ENCODE data around the gene NDE1. TPM values are rescaled to one million over a fixed set of nuclear protein-coding genes. Genes with fewer than 3 reads are reported as not detected.

Gene NDE1, protein sequence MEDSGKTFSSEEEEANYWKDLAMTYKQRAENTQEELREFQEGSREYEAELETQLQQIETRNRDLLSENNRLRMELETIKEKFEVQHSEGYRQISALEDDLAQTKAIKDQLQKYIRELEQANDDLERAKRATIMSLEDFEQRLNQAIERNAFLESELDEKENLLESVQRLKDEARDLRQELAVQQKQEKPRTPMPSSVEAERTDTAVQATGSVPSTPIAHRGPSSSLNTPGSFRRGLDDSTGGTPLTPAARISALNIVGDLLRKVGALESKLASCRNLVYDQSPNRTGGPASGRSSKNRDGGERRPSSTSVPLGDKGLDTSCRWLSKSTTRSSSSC
- 26.8 and 30.6 TPM in 2 replicates for polyA plus RNA-seq (2011; rRNA removed)
- polyA plus RNA-seq (2012; cell fraction: cytosol; rRNA removed) = 23.0 and 23.7 TPM in 2 replicates
- polyA plus RNA-seq (2012; cell fraction: nucleus; rRNA removed) = 15.9 and 20.4 TPM in 2 replicates
- 25.8 to 27.6 TPM (median 26.4 TPM) in 3 replicates for polyA plus RNA-seq (2017; fragmentation: RNase III; extraction: RNeasy Plus Mini Kit Qiagen cat#74134 plus additional on column Dnase treatment)
- 23.2 and 31.4 TPM in 2 replicates for polyA minus RNA-seq (2011; rRNA and poly(A)+ RNA removed)

DNA sequence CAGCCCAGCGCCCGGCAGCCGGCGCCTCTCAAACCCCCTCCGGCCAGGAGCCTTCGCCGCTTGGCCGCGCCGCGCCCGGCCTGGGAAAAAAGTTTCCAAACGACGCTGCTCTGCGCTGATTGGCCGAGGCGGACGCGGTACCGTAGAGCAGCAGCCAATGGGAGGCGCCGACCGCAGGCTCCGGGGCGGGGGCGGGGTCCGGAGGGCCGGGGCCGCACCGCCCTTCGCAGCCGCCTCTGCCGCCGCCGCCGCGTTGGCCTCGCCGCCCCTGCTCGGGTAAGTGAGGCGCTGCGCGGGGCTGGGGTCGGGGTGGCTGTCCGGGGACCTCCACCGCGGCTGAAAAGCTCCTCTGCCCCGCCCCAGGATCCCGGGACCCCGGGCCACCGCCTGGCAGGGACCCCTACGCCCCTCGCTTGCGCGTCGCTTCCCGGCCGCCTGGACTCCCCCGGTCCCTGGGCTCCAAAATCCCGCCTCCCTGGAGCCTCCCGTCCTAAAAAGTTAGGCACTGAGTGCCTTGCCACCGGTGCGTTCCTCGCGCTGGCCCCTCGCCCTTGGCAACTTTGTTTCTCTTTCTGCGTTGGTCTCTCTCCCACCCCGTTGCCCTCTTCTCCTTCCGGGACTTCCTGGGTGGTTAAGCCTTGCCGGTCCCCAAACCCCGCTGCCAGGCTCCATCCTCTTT, at the start of gene NDE1:
Gene NDE1 (plus strand): TSS at position 227 of the 679 bp plus-strand sequence. CDS start 14,534 bp downstream, outside the sequence.
- Histone ChIP-seq H3K4me1 (peaks cover 28% of the 10 kb centered on the region), H3K27ac (peak within 1 kb of the TSS; percentile 81 to 97), H3K4me3 (peak within 1 kb of the TSS; percentile 66), H3K9me3 (no peaks in the 10 kb centered on the region), H3K4me2 (peak within 1 kb of the TSS; percentile 93)
- WGBS (ENCODE audit: missing lambda C conversion rate) = under 1% methylated on average over 34 of the region's 71 CpGs
- TF ChIP-seq MYC (IDR thresholded peaks at IDR 0.05; ENCODE audit: borderline replicate concordance, low read length) = no peak
- no peak for TF ChIP-seq FOXS1 (CRISPR knock-in tag; IDR thresholded peaks at IDR 0.05)
- peak in 1 of 2 experiments; percentile 75; a peak in 2 of 5 replicates for TF ChIP-seq JUN (IDR thresholded peaks at IDR 0.05)
- TF ChIP-seq HOXA7 (CRISPR knock-in tag; IDR thresholded peaks at IDR 0.05) = no peak
- TF ChIP-seq GATA3 (IDR thresholded peaks at IDR 0.05; ENCODE audit: borderline replicate concordance) = no peak
- no peak for TF ChIP-seq TFCP2L1 (CRISPR knock-in tag; IDR thresholded peaks at IDR 0.05)
- TF ChIP-seq POLR2A (IDR thresholded peaks at IDR 0.05; ENCODE audit: low read length) = peak; percentile 32
- TF ChIP-seq PHF8 (IDR thresholded peaks at IDR 0.05; ENCODE audit: borderline replicate concordance, low read depth) = peak; percentile 62; the same call in 1 of the 2 replicates
- TF ChIP-seq, protein P1, sequence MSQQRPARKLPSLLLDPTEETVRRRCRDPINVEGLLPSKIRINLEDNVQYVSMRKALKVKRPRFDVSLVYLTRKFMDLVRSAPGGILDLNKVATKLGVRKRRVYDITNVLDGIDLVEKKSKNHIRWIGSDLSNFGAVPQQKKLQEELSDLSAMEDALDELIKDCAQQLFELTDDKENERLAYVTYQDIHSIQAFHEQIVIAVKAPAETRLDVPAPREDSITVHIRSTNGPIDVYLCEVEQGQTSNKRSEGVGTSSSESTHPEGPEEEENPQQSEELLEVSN (IDR thresholded peaks at IDR 0.05; ENCODE audit: borderline replicate concordance, low read depth) = peak; percentile 92
- TF ChIP-seq RAD21 (conservative IDR thresholded peaks at IDR 0.05 in 1 of 2, IDR thresholded peaks at IDR 0.05 in 1 of 2) = no peak; a peak in 1 of 5 replicates
- TF ChIP-seq, protein P2, sequence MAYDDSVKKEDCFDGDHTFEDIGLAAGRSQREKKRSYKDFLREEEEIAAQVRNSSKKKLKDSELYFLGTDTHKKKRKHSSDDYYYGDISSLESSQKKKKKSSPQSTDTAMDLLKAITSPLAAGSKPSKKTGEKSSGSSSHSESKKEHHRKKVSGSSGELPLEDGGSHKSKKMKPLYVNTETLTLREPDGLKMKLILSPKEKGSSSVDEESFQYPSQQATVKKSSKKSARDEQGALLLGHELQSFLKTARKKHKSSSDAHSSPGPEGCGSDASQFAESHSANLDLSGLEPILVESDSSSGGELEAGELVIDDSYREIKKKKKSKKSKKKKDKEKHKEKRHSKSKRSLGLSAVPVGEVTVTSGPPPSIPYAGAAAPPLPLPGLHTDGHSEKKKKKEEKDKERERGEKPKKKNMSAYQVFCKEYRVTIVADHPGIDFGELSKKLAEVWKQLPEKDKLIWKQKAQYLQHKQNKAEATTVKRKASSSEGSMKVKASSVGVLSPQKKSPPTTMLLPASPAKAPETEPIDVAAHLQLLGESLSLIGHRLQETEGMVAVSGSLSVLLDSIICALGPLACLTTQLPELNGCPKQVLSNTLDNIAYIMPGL (CRISPR knock-in tag; IDR thresholded peaks at IDR 0.05; ENCODE audit: borderline replicate concordance) = no peak
- no peak for TF ChIP-seq CEBPB (IDR thresholded peaks at IDR 0.05)
- no peak for TF ChIP-seq BHLHE40 (IDR thresholded peaks at IDR 0.05; ENCODE audit: low read depth, low read length)
- 0 out of 2 replicates have a peak, but pooled peaks have one; percentile 35 for TF ChIP-seq TP53 (CRISPR knock-in tag; IDR thresholded peaks at IDR 0.05)
- TF ChIP-seq, protein P3, sequence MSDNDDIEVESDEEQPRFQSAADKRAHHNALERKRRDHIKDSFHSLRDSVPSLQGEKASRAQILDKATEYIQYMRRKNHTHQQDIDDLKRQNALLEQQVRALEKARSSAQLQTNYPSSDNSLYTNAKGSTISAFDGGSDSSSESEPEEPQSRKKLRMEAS (IDR thresholded peaks at IDR 0.05) = peak; percentile 84
- POLR2A ChIA-PET = interaction anchor here (1.2 kb wide), 1 partner anchor 7 kb away, joined by 6 read pairs; the partner anchor contains the start of gene MARF1
- DNase-seq (ENCODE audit: low read depth in 1 of 2, low spot score in 1 of 2) (peak; percentile 87 to 90), FAIRE-seq (no peak), ATAC-seq (peak; percentile 98 to 99)
- CTCF ChIA-PET = interaction anchor here (1.5 kb wide), 1 partner anchor 10 kb away, joined by 4 read pairs; no protein-coding TSS in a partner anchor

DNA sequence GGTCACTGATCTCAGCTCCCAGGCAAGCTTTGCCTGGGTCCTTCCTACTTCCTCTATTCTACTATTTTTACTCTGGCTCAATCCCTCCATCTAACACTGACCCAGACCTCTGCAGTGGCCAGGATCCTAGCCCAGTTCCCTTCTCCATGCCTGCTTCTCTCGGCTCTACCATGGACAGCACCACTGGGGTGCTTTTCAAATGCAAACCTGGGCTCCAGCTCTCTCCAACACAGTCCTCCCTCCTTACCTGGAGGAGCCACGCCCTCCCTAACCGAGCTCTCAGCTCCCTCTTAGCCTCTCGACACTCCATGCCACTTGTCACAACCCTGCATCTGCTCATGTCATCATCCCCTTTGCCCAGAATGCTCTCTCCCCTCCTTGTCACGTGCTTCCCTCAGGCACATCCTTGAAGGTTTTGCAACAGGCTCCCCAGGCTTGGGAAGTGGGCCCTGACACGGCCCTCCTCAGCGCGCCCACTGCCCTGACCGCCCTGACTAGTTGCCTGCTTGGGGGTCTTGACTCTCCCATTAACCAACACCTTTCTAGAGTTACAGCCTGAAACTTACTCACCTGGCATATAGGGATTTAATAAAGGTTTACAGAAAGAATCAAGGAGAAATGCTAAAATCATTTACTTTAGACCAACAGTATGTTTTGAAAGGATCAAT, 48.7 kb upstream of the NDE1 start:
- POLR2A ChIA-PET = no interaction called here

More for the DNA sequence above, 48.7 kb upstream of the NDE1 start:
- 0 out of 3 replicates have a peak, but pooled peaks cover 6% of the 10 kb centered on the region for H3K4me1 ChIP-seq
- WGBS (ENCODE audit: missing lambda C conversion rate) = 93% methylated on average over 9 of the region's 9 CpGs
- H3K27ac ChIP-seq = no peak overlapping the region
- H3K9me3 ChIP-seq = no peaks in the 10 kb centered on the region
- no peak overlapping the region for H3K4me2 ChIP-seq
- TF ChIP-seq, protein P4, sequence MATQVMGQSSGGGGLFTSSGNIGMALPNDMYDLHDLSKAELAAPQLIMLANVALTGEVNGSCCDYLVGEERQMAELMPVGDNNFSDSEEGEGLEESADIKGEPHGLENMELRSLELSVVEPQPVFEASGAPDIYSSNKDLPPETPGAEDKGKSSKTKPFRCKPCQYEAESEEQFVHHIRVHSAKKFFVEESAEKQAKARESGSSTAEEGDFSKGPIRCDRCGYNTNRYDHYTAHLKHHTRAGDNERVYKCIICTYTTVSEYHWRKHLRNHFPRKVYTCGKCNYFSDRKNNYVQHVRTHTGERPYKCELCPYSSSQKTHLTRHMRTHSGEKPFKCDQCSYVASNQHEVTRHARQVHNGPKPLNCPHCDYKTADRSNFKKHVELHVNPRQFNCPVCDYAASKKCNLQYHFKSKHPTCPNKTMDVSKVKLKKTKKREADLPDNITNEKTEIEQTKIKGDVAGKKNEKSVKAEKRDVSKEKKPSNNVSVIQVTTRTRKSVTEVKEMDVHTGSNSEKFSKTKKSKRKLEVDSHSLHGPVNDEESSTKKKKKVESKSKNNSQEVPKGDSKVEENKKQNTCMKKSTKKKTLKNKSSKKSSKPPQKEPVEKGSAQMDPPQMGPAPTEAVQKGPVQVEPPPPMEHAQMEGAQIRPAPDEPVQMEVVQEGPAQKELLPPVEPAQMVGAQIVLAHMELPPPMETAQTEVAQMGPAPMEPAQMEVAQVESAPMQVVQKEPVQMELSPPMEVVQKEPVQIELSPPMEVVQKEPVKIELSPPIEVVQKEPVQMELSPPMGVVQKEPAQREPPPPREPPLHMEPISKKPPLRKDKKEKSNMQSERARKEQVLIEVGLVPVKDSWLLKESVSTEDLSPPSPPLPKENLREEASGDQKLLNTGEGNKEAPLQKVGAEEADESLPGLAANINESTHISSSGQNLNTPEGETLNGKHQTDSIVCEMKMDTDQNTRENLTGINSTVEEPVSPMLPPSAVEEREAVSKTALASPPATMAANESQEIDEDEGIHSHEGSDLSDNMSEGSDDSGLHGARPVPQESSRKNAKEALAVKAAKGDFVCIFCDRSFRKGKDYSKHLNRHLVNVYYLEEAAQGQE (IDR thresholded peaks at IDR 0.05) = peak; percentile 75
- no peak for TF ChIP-seq HOXB13 (CRISPR knock-in tag; IDR thresholded peaks at IDR 0.05; ENCODE audit: low read depth)
- CTCF ChIA-PET = interaction anchor here (0.8 to 2.1 kb wide), 2 partner anchors 50 to 155 kb away, joined by 5 read pairs; no protein-coding TSS in a partner anchor
- ATAC-seq (no peak), DNase-seq (ENCODE audit: low read depth in 1 of 2, low spot score in 1 of 2) (no peak), FAIRE-seq (no peak)
- no peak overlapping the region for H3K4me3 ChIP-seq

Measured in A549 (cell line).